GM21381 (cell line): ENCODE measurements around the gene SETBP1.
A peak's percentile ranks its signal among the peaks of the same experiment; 100 is the strongest.

Experiments used
- ATAC-seq: cut with Tn5 transposase; IDR thresholded peaks from one replicate; pipeline ENCODE4 v1.9.1; 2021; ENCODE audit warnings: mild to moderate bottlenecking, moderate library complexity; ENCODE audit not compliant: unreplicated experiment

Gene SETBP1

DNA sequence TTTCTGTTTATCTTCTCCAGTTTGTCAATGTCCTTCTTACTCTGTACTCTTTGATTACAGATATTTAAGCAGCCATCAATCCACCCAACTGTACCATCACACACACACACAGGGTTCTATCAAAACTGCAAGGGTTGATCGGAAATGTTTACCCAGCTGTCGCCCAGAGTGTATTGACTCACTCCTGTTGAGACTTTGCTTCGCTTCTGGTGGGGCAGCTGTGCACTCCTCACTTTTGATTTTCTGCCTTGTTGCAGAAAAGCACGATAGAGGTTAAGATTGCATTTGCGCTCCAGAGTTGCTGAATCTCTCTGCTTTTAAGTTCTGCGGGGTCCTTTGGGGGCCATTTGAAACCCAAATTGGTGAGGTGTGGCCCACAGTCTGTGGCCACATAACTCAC lies 216.2 kb downstream of the SETBP1 start:
- no peak for ATAC-seq

DNA sequence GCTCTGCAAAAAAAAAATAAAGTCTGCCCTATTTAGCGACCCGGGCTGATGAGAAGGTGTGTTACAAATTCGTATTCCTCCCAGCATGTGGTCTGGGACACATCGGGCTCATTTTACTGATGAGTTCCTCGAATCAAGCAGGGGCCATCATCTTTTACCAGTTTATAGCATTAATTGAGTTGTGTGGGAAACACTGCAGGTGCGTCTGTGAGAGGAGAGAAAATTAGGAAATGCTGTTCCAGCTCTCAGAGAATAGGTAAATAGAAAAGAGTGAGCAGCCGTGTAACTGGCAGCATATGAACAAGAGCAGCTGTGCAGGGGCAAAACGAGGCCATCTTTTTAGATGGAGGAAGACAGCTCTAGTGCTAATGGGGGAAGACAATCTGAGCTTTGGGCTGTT lies 216.7 kb downstream of the SETBP1 start:
- ATAC-seq = no peak

DNA sequence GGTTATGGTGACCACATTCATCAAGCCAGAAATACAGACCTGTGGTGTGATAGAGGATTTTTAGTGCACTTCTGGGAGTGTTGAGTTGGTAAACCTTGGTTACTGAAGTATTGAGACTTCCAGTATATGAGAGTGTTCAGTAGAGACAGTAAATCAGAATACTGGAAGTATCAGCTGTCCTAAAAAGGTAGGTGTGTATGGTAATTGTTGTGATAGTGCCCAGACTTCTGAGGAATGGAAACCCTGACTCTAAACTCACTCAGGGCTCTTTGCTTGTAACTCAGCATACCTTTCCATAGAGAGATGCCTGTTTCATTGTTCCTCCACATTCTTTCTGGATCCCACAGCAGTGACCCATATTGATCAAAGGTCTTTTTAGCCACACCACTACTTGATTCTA lies 217.1 kb downstream of the SETBP1 start:
- ATAC-seq = no peak

DNA sequence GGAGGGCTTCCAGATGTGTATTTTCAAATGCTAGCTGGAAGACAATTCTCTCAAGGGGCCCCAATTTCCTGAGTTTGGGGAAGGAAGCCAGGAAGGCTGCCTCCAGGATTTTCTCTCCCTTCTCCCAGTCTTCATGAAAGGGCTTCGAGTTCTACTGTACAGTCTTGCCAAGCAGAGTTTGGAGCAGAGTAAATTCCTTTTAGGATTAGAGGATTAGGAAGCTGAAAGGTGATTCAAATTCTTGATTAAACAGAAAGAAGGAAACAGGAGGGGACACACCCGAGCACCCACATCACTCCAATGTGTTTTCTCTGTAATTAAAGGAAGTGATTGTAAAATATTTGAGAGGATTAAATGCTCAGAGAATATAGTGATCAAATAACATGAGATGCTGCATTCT lies 217.8 kb downstream of the SETBP1 start:
- ATAC-seq = no peak

DNA sequence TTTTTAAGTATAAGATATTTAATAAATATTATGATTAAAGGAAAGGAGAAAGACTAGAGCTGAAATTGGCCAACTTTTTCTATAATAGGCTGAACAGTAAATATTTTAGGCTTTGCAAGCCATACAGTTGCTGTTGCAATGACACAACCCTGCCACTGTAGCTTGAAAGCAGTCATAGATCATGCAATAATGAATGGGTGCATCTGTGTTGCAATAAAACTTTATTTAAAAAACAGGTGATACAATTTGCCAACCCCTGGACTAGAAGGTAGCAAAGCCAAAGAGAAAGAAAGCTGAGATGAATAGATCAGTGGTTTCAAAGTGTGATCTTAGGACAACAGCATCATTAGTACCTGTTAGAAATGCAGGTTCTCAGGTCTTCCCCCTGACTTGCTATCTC lies 219.1 kb downstream of the SETBP1 start:
- no peak for ATAC-seq

DNA sequence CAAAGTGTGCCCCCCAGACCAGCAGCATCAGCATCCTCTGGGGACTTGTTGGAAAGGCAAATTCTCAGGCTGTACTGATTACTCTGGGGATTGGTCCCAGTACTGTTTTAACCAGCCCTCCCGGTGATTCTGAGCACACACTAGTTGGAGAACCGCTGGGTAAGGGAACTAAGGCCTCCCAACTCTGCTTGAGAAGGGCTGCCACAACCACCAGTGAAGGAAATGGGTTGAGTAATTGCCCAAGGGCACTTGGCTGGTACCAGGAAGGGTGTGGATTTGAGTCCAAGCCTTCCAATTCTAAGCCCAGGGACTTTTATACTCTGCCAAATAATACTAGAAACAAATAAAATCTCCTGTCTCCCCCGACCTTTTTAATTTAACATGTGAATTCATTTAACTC lies 219.9 kb downstream of the SETBP1 start:
- ATAC-seq = no peak

DNA sequence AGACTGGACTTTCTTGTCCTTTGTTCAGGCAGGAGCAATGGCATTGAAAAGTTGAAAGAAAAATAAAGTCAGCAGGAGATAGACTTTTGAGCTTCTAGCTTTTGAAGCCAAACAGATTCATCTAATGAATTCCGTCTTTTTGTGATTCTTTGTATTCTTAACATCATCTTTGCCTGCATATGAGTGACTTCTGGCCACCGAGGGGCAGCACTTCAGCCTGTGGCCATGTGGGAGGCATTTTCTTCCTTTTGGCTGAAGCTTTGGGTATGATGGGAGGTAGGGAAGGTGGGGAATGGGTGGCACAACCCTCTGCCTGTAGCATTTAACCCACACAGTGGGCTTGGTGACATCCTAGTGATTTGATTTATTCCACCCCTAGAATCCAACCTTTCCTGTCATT lies 220.6 kb downstream of the SETBP1 start:
- no peak for ATAC-seq

DNA sequence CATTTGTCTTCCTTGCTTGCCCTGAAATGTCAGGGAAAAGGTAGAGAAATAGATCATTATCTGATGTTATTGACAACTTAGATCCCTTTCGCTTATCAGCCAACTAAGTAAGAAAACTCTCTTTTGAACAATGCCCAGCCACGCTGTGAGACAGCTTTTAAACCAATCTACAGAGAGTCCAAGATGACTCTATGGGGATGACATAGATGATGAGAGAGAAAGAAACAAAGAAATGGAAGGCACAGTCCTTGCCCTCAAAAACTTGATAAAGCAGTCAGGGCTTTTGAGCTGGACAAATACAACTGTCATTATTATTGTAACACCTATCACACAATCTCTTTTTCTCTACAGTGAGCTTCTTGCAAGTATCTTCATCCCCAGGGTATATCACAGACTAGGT lies 222.6 kb downstream of the SETBP1 start:
- ATAC-seq = no peak

DNA sequence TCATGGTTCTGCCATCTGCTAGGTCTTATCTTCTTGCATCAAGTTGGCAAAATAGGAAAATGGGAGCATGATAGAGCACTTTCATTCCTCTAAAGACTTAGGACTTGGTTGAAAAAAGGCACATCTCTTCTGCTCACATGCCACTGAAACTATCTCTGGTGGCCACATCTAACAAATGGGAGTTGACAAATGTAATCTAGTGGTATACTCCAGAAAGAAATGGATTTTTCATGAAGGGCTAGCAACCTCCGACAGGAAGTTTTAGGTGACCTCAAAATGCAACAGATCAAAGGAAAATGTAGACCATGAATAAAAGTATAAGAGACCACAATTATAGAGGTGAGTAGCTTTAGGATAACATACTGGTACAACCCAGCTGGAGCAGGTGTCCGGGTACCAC lies 224.1 kb downstream of the SETBP1 start:
- no peak for ATAC-seq

DNA sequence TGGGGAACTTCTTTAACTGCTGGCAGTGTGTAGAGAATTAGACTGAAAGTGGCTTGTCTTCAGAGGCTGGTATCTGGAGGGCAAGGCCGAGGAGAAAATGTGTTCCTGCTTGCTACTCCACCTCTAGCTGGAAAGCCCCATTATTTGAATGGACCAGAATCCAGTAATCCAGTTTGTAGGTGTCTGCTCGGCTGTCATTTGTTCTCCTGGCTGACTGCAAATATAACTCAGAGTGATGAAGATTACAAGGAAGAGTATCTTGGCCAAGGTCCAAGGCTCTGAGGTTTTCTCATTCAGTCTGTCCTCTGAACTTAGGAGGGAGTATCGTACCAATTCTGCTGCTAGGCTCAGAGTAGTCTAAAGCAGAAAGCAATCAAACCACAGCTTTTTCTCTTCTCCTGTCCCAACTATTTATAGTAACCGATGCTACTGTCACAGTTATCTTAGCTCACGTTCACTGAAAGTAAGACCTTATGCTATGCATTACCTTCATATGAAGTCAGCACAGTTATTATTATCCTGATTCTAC lies 228.6 kb downstream of the SETBP1 start:
- peak; percentile 87 for ATAC-seq

DNA sequence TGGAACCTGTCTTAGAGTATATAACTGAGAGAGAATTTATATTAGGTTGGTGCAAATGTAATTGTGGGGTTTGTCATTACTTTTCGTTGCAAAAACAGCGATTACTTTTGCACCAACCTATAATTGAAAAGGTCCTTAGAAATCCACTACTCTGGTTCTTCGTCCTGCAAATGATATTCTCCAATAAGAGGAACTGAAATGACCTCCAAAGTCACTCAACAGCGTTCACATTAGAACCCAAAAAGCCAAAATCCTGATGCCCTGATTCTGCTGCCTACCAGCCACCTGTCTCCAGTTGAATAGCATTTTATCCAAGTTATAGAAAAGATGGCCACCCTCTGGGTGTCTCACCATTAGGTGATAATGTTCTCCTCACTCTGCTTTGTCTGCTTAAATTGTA lies 230.6 kb downstream of the SETBP1 start:
- no peak for ATAC-seq

DNA sequence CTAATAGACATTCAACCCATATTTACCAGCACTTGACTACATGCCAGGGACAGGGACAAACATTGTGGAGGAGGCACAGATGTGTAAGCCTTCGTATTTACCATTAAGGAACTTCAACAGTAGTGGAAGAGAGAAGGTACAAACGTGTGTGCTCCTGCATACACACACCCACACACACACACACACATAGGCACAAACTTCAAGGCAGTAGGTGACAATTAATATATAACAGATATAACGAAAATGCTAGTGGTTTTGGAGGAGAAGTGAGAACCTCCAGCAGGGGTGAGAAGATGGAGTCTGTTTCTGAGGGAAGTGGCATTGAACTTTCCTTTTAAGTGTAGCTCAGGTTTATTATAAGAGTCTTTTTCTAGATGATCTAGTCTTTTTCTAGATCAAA lies 231.1 kb downstream of the SETBP1 start:
- ATAC-seq = no peak

DNA sequence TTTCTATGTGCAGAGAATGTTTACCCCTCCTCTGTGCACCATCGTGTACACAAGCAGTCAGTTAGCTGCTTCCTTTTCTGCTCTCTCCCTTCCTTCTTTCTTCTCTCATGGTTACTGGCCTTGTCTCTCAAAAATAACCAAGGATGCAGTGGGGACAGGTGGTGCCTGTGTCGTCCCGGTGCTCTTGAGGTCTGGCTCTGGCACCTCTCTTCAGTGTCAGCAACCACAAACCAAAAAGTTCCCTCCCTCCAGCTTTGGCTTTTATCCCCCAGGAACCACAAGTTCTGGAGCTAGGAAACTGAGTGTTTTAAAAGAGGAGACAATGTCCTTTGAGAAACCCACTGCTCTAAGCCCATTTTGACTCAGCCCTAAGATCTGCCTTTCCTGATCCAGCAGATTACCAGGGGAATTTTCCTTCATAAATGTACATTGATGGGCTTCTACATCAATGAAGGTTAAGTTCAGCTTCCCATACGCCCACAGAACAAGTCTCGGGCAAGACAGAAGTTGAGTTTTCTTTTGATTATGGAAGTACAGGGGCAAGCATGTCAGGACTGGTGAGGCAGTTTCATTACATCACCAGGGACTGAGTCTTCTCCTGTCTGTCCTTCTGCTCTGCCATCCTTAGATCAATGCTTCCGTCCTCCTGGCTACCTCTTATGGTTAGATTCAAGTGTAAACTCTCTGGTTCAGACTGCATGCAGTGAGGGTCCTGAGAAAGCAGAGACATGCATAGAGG lies 232.2 kb downstream of the SETBP1 start:
- ATAC-seq = no peak

DNA sequence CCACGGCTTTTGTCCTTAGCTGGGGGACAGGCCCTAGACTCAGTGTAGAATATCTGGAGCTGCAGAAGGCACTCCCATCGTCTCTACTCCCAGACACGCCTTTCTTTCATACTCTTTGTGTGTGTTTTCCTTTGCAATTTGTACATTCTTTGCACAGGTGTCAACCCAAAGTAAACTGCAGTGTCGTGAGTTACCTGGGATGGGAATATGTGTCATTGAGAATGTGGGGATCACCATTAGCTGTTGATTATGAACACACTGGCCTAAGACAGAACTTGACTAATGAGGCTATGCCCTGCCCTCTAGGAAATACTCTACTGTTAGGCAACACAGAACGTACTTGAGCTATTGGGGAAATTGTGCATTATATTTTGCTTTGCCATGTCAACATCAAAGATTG lies 233.3 kb downstream of the SETBP1 start:
- no peak for ATAC-seq

DNA sequence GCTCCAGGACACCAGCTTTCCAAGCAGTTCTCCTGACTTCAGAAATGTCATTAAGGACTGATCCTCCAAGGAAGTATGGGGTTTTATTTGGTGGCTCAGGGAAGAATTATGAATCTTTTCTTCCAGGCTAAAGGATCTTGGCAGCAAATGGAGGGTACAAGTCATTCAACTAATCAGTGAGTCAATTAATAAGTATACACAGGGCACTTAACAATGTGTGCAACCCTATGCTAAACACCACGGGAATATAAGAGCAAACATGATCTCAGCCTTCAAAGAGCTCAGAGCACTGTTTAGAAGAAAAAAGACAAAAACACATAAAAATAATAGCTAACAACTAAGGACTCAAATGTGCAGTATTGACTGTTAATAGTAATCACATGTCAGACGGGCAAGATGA lies 234.5 kb downstream of the SETBP1 start:
- ATAC-seq = no peak

DNA sequence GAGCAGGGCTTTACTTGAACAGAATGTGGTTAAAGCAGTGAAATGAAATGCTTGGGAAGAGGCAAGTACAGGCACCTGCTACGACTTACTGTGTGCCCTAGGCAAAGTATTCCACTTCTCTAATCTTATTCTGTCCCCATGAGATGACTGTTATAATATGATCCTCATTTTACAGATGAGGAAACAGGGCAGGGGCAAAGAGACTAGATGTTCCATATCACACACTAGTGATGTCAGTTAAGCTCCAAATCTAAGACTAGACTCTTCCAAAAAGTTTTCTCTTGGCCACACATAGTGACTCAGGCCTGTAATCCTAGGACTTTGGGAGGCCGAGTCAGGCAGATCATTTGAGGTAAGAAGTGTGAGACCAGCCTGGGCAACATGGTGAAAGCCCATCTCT lies 235.0 kb downstream of the SETBP1 start:
- no peak for ATAC-seq

DNA sequence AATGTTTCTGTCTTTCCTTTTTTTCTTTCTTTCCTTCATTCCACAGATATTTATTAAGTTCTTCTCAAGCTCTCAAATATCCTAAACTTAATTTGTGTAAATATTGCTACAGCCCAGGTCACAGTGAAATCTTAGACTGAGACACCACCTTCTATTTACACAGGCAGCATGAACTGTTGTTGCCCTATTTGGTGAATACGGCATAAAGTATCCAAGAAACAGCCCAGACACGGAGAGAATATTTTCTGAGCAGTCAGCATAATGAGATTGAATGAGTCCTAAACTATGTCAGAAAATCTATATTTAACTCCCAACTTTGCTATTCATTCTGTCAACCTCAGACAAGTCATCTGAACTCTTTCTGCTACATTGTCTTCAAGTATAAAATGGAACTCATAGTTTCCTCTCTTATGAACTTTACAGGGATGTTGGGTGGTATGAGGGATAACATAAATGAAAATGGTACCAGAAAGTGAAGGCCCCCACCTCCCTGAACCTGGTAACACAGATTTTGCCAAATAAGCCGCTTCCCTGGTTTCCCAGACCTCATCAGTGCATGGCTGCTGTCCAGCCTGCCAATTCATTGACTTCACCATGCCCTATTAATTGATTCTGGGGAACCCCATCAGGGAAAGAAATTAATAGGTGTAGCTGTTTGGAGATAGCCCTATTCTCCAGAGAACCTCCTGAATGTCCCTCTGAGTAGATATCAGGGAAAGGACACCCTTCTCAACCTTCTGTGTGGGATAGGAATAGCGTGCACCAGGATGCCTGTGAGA lies 235.9 kb downstream of the SETBP1 start:
- ATAC-seq = no peak

DNA sequence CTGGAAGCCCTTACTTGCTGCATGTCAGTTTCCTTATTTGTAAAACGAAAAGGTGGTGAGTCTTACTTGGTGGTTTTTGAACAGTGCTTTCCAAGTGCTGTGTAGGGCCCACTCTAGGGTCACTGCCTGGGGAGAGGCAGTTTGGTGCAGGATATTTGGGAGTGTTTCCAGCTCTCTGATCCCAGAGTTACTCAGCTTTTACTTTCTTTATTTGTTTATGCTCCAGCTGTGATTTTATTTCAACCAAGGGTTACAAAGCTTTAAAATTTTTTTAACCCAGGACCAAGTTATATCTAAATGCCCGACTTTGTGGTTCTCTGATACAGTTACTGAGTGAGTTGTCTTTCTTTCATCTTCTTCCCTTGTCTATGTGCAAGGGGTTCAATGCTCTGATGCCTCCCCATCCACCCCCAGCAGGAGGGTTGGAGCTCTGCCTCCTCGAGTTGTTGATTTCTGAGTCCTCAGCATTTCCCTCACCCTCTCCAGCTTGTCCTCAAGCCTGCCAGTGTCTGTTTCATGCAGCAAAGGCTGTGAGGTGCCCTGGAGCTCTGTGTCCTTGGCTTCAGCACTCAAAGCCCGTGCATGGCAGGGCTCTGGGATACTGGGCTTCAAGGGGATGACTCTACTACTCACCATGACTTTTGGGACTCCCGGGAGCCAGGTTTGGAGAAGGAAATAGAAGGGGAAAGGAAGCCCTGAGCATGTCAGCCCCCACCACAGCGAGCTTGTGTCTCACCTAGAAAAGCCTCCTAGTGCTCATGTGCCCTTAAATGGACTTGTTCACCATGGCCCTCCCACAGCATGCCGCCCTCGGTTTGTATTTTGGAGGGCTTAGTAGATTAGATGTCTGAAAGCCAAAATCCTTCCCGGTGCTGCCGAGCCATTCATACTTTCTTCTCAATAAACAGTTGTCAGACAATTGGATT lies 236.8 kb downstream of the SETBP1 start:
- no peak for ATAC-seq

DNA sequence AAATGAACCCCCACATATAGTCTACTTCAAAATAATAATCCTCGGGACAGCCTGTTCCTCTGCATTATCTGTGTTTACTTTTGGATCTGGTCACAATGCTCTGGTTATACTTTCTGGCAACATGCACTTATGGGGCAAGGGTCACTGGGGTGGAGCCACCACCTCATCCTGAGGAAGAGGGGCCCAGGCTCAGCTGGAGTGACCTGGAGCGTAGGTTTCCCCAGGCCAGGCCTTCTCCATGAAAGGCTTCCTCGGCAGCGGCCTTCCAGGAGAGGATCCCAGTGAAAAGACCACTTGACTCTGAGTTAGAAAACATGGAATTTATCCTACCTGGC lies 237.4 kb downstream of the SETBP1 start:
- no peak for ATAC-seq

DNA sequence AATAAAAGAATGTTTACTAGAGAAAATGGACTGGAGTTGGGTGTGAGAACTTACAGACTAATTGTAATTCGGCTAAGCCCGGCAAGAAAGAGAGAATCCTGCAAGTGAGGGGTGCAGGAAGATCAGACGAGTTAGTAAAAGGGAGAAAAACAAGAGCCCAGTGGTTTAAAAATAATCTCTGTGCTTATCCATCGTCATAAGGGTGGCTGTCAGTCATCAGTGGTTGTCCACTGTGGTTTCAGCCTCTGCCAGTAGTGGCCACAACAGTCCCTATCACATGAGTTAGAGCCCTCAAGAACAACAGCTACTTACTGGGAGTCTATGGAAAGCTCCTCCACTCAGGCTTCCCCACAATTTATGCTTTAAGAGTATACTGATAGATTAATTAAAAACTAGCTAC lies 239.8 kb downstream of the SETBP1 start:
- ATAC-seq = no peak

DNA sequence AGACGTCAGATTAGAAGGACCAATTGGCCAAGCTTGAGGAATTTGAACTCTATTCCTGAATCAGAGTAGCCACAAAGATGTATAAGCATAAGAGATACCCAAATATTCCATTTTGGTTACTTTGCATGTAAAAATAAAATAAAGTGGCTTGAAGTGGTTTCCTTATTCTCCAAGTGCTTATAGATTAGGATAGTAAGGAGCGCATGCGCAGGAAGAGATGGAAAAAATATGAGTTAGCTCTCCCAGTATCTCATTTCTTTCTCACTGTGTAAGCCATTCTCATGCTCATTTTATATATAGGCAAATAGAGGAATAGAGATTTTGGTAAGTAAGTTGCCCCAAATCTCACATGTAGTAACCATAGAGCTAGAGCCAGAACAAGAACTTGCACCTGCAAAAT lies 241.3 kb downstream of the SETBP1 start:
- no peak for ATAC-seq
